ENCODE results near the gene PXK. TPM values are rescaled to one million over a fixed set of nuclear protein-coding genes. Genes with fewer than 3 reads are reported as not detected.

The PXK gene
- total and polyA plus RNA-seq, 7 experiments from 2014 or later, result 17.3 to 38.9 (median 23.1) TPM

GRCh38 chr3:58333206-58334012, 717 bp downstream of the PXK start:
- intact Hi-C loops (cut with micrococcal nuclease), result loop anchor here (1.0 to 5.0 kb wide), 6 partner anchors 17 to 199 kb away; partner anchors contain the start of gene PDHB (in 1 of the 2)

GRCh38 chr3:58334013-58334321, 1.3 kb downstream of the PXK start:
- ChIA-PET POLR2A (interaction anchor here (1.0 to 4.2 kb wide), 2 partner anchors 26 kb away, joined by 3 to 29 read pairs; partner anchors contain the start of genes HTD2 and RPP14), CTCF (interaction anchor here (1.2 to 3.2 kb wide), 2 partner anchors 27 to 157 kb away, joined by 7 to 12 read pairs; partner anchors contain the start of genes HTD2, KCTD6 and RPP14)
- peak overlapping the region; percentile 70 for H3K27ac ChIP-seq (ENCODE audit: low read depth, low read length)
- DNase-seq (no peak), ATAC-seq (no peak)
- Mint-ChIP-seq H3K4me3 (peak overlapping the region; percentile 45 to 100 (median 98)), H3K4me1 (peaks cover 30 to 47% (median 41%) of the 10 kb centered on the region in 7 donors), H3K36me3 (peaks cover 0 to 10% (median 6%) of the 10 kb centered on the region in 5 donors), H3K27ac (peak overlapping the region in 6 of 9 donors; percentile 65 to 97 (median 86)), H3K27me3 (no peaks in the 10 kb centered on the region), H3K9me3 (no peaks in the 10 kb centered on the region)
- H3K27me3 ChIP-seq (ENCODE audit: control insufficient read depth in 2 of 2, insufficient read depth in 2 of 2, low read length in 2 of 2), result no peaks in the 10 kb centered on the region
- no peaks in the 10 kb centered on the region for H3K9me3 ChIP-seq (ENCODE audit: control insufficient read depth in 2 of 3, low read length in 3 of 3)
- peak overlapping the region; percentile 68 for H3K4me3 ChIP-seq (ENCODE audit: low read length)
- intact Hi-C loops (cut with micrococcal nuclease), result loop anchor here in 1 of 2 donors (1.0 to 5.0 kb wide), 2 partner anchors 20 to 138 kb away; no protein-coding TSS in a partner anchor
- peaks cover 0 to 4% (median 0%) of the 10 kb centered on the region in 3 experiments for H3K36me3 ChIP-seq (ENCODE audit: control insufficient read depth in 2 of 3, insufficient read depth in 3 of 3, low read length in 3 of 3)
- peaks cover 20 to 22% of the 10 kb centered on the region in 2 donors for H3K4me1 ChIP-seq (ENCODE audit: control insufficient read depth in 2 of 2, insufficient read depth in 2 of 2, low read length in 2 of 2)

More at GRCh38 chr3:58333206-58334012, 717 bp downstream of the PXK start:
- Mint-ChIP-seq H3K9me3 (no peaks in the 10 kb centered on the region), H3K36me3 (peaks cover 0 to 7% (median 4%) of the 10 kb centered on the region in 5 donors), H3K27ac (peak overlapping the region; percentile 65 to 97 (median 88)), H3K27me3 (no peaks in the 10 kb centered on the region), H3K4me3 (peak overlapping the region; percentile 83 to 100 (median 99)), H3K4me1 (peaks cover 30 to 47% (median 38%) of the 10 kb centered on the region in 7 donors)
- peak in 8 of 9 donors; percentile 5 to 51 (median 20) for DNase-seq
- CTCF ChIA-PET, result interaction anchor here (1.2 to 3.2 kb wide), 2 partner anchors 27 to 158 kb away, joined by 7 to 12 read pairs; partner anchors contain the start of genes HTD2, KCTD6 and RPP14
- H3K36me3 ChIP-seq (ENCODE audit: control insufficient read depth in 2 of 3, insufficient read depth in 3 of 3, low read length in 3 of 3), result peaks cover 0 to 4% (median 0%) of the 10 kb centered on the region in 3 experiments
- ATAC-seq, result peak; percentile 43
- H3K27me3 ChIP-seq (ENCODE audit: control insufficient read depth in 2 of 2, insufficient read depth in 2 of 2, low read length in 2 of 2), result no peaks in the 10 kb centered on the region
- POLR2A ChIA-PET, result interaction anchor here (0.6 to 4.2 kb wide), 4 partner anchors 26 to 158 kb away, joined by 3 to 29 read pairs (median 3); partner anchors contain the start of genes HTD2 and RPP14
- peak overlapping the region; percentile 70 for H3K27ac ChIP-seq (ENCODE audit: low read depth, low read length)
- H3K4me1 ChIP-seq (ENCODE audit: control insufficient read depth in 2 of 2, insufficient read depth in 2 of 2, low read length in 2 of 2), result peaks cover 20 to 22% of the 10 kb centered on the region in 2 donors
- peak overlapping the region; percentile 68 for H3K4me3 ChIP-seq (ENCODE audit: low read length)
- no peaks in the 10 kb centered on the region for H3K9me3 ChIP-seq (ENCODE audit: control insufficient read depth in 2 of 3, low read length in 3 of 3)

GRCh38 chr3:58334506-58334884, 1.8 kb downstream of the PXK start:
- ATAC-seq (no peak), DNase-seq (no peak)
- Mint-ChIP-seq H3K36me3 (peaks cover 0 to 13% (median 11%) of the 10 kb centered on the region in 5 donors), H3K4me1 (peaks cover 30 to 47% (median 41%) of the 10 kb centered on the region in 7 donors), H3K9me3 (no peaks in the 10 kb centered on the region), H3K27me3 (no peaks in the 10 kb centered on the region), H3K27ac (peak overlapping the region in 4 of 9 donors; percentile 14 to 84 (median 58)), H3K4me3 (peak overlapping the region; percentile 31 to 100 (median 98))
- H3K9me3 ChIP-seq (ENCODE audit: control insufficient read depth in 2 of 3, low read length in 3 of 3), result no peaks in the 10 kb centered on the region
- POLR2A ChIA-PET, result interaction anchor here (2.2 kb wide), 1 partner anchor 28 kb away, joined by 7 read pairs; the partner anchor contains the start of genes HTD2 and RPP14
- H3K4me1 ChIP-seq (ENCODE audit: control insufficient read depth in 2 of 2, insufficient read depth in 2 of 2, low read length in 2 of 2), result peaks cover 20 to 22% of the 10 kb centered on the region in 2 donors
- H3K27ac ChIP-seq (ENCODE audit: low read depth, low read length), result no peak overlapping the region
- H3K27me3 ChIP-seq (ENCODE audit: control insufficient read depth in 2 of 2, insufficient read depth in 2 of 2, low read length in 2 of 2), result no peaks in the 10 kb centered on the region
- no peak overlapping the region for H3K4me3 ChIP-seq (ENCODE audit: low read length)
- intact Hi-C loops (cut with micrococcal nuclease), result loop anchor here in 1 of 2 donors (1.0 to 5.0 kb wide), 2 partner anchors 20 to 138 kb away; no protein-coding TSS in a partner anchor
- peaks cover 0 to 4% (median 0%) of the 10 kb centered on the region in 3 experiments for H3K36me3 ChIP-seq (ENCODE audit: control insufficient read depth in 2 of 3, insufficient read depth in 3 of 3, low read length in 3 of 3)
- CTCF ChIA-PET, result interaction anchor here (0.7 to 3.2 kb wide), 4 partner anchors 15 to 157 kb away, joined by 3 to 12 read pairs (median 8); partner anchors contain the start of genes HTD2, KCTD6 and RPP14

- H3K9me3 ChIP-seq (ENCODE audit: control insufficient read depth in 2 of 3, low read length in 3 of 3), result no peaks in the 10 kb centered on the region
- no peaks in the 10 kb centered on the region for H3K9me3 Mint-ChIP-seq
- ChIA-PET CTCF (interaction anchor here (0.6 to 3.2 kb wide), 2 partner anchors 29 to 168 kb away, joined by 3 to 12 read pairs; partner anchors contain the start of genes HTD2 and RPP14), POLR2A (interaction anchor here (2.2 kb wide), 1 partner anchor 29 kb away, joined by 7 read pairs; the partner anchor contains the start of genes HTD2 and RPP14)
- H3K4me1 ChIP-seq (ENCODE audit: control insufficient read depth in 2 of 2, insufficient read depth in 2 of 2, low read length in 2 of 2), result peaks cover 20 to 22% of the 10 kb centered on the region in 2 donors
- H3K4me3 ChIP-seq (ENCODE audit: low read length), result no peak overlapping the region
- peaks cover 0 to 14% (median 13%) of the 10 kb centered on the region in 5 donors for H3K36me3 Mint-ChIP-seq
- peak overlapping the region in 7 of 10 donors; percentile 15 to 100 (median 62) for H3K4me3 Mint-ChIP-seq
- no peak overlapping the region for H3K27ac ChIP-seq (ENCODE audit: low read depth, low read length)
- peak overlapping the region in 3 of 9 donors; percentile 11 to 93 (median 18) for H3K27ac Mint-ChIP-seq
- ATAC-seq (no peak), DNase-seq (no peak)
- peaks cover 0 to 4% (median 0%) of the 10 kb centered on the region in 3 experiments for H3K36me3 ChIP-seq (ENCODE audit: control insufficient read depth in 2 of 3, insufficient read depth in 3 of 3, low read length in 3 of 3)
- peaks cover 30 to 47% (median 42%) of the 10 kb centered on the region in 7 donors for H3K4me1 Mint-ChIP-seq
- intact Hi-C loops (cut with micrococcal nuclease), result no loop called here
- no peaks in the 10 kb centered on the region for H3K27me3 ChIP-seq (ENCODE audit: control insufficient read depth in 2 of 2, insufficient read depth in 2 of 2, low read length in 2 of 2)
- no peaks in the 10 kb centered on the region for H3K27me3 Mint-ChIP-seq
Measured at GRCh38 chr3:58335652-58335947, 2.9 kb downstream of the PXK start.

- Mint-ChIP-seq H3K9me3 (no peaks in the 10 kb centered on the region), H3K36me3 (peaks cover 0 to 22% (median 17%) of the 10 kb centered on the region in 5 donors), H3K4me3 (peak overlapping the region in 3 of 10 donors; percentile 3 to 83 (median 21)), H3K27ac (peak overlapping the region in 1 of 9 donors; percentile 5), H3K27me3 (no peaks in the 10 kb centered on the region), H3K4me1 (peaks cover 30 to 52% (median 46%) of the 10 kb centered on the region in 7 donors)
- ChIA-PET POLR2A (interaction anchor here (2.2 kb wide), 1 partner anchor 29 kb away, joined by 7 read pairs; the partner anchor contains the start of genes HTD2 and RPP14), CTCF (interaction anchor here (0.7 to 1.0 kb wide), 2 partner anchors 79 to 305 kb away, joined by 3 to 13 read pairs; no protein-coding TSS in a partner anchor)
- ATAC-seq (no peak), DNase-seq (no peak)
- peaks cover 20 to 22% of the 10 kb centered on the region in 2 donors for H3K4me1 ChIP-seq (ENCODE audit: control insufficient read depth in 2 of 2, insufficient read depth in 2 of 2, low read length in 2 of 2)
- H3K9me3 ChIP-seq (ENCODE audit: control insufficient read depth in 2 of 3, low read length in 3 of 3), result no peaks in the 10 kb centered on the region
- no peak overlapping the region for H3K4me3 ChIP-seq (ENCODE audit: low read length)
- H3K36me3 ChIP-seq (ENCODE audit: control insufficient read depth in 2 of 3, insufficient read depth in 3 of 3, low read length in 3 of 3), result peaks cover 0 to 4% (median 0%) of the 10 kb centered on the region in 3 experiments
- H3K27ac ChIP-seq (ENCODE audit: low read depth, low read length), result no peak overlapping the region
- H3K27me3 ChIP-seq (ENCODE audit: control insufficient read depth in 2 of 2, insufficient read depth in 2 of 2, low read length in 2 of 2), result no peaks in the 10 kb centered on the region
- intact Hi-C loops (cut with micrococcal nuclease), result no loop called here
Measured at GRCh38 chr3:58336135-58336882, 3.6 kb downstream of the PXK start.

Measured in naive thymus-derived CD4-positive, alpha-beta T cell (primary cell).